Measurements from ENCODE around the gene RBPMS2. TPM values are rescaled to one million over a fixed set of nuclear protein-coding genes. Genes with fewer than 3 reads are reported as not detected.

Gene RBPMS2
- total RNA-seq, 1 experiment from 2014 or later: 0.11 TPM

DNA sequence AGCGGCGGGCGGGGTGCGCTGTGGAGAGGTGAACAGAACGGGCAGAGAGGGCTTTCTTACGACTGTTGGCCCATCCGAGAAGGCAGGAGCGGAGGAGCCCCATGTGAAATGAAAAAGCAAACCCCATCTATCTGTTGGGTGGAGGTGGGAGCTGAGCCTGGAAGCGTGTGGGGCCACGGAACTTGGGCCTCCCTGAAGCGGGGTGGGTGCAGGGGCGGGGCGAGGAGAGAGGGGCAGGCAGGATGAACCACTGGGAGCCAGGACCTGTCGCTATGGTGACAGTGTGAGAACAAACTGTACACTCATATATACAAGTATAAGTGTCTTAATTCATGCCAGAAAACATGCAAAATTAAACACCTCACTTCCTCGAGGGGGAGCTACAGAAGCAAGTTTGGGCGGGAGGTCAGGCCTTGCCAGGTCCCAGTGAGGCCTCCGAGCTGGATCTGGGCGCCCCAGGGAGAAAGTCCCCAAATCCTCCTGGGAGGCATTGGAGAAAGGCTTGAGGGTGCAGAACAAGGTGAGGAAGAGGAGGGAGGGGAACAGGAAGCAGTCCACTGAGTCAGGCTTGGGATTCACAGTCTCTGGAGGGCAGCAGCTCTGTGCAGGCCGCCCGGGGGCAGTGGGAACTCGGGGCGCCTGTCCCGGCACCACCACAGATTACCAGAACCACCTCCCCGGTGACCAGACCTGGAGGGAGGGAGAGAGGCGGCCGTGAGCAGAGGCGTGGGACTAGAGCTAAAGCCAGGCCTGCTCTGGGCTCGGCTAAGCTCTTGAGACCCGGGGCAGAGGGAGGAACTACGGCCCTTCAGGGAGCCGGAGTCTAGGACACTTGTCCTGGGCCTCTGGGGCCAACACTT lies 34.8 kb downstream of the RBPMS2 start:
- H3K4me1 ChIP-seq (replicated peaks): no peaks in the 10 kb centered on the region
- DNase-seq (ENCODE audit: low read depth in 1 of 2, low spot score in 2 of 2): no peak
- no peak overlapping the region for H3K27ac ChIP-seq
- no peak overlapping the region for H3K4me3 ChIP-seq
- no peaks in the 10 kb centered on the region for H3K9me3 ChIP-seq (replicated peaks)
- H3K27me3 ChIP-seq (replicated peaks): no peaks in the 10 kb centered on the region
- no peaks in the 10 kb centered on the region for H3K36me3 ChIP-seq

DNA sequence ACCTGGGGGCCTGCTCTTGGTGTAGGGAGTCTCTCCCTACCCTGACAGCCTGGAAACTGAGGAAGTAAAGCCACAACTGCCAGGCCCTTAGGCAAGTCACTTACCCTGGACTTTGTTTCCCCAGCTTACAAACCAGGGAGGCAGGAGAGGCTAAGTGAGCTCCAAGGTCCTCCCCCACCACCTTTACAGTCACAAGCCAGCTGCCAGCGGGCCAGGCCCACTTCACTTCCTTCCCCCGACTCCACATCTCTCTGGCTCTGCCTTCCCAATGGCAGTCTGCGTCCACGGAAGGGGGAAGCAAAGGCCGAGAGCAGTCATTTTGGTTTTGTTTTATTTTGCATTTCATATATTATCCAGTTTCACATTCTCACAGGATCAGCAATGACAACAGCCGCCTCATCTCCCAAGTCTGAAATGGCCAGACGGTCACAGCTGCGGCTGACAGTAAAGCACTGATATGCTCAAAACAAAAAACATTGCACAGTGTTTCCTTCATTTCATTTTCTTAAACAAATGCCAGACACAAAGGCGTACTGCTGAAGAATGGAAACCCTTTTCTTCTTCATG lies 35.7 kb downstream of the RBPMS2 start:
- no peaks in the 10 kb centered on the region for H3K4me1 ChIP-seq (replicated peaks)
- H3K27ac ChIP-seq: no peak overlapping the region
- no peaks in the 10 kb centered on the region for H3K36me3 ChIP-seq
- no peak for DNase-seq (ENCODE audit: low read depth in 1 of 2, low spot score in 2 of 2)
- H3K4me3 ChIP-seq: no peak overlapping the region
- H3K27me3 ChIP-seq (replicated peaks): no peaks in the 10 kb centered on the region
- H3K9me3 ChIP-seq (replicated peaks): no peaks in the 10 kb centered on the region

GRCh38 chr15:64739156-64739555 lies 36.2 kb downstream of the RBPMS2 start:
- H3K4me1 ChIP-seq (replicated peaks): no peaks in the 10 kb centered on the region
- DNase-seq (ENCODE audit: low read depth in 1 of 2, low spot score in 2 of 2): no peak
- H3K9me3 ChIP-seq (replicated peaks): no peaks in the 10 kb centered on the region
- no peak overlapping the region for H3K27ac ChIP-seq
- no peak overlapping the region for H3K4me3 ChIP-seq
- H3K27me3 ChIP-seq (replicated peaks): no peaks in the 10 kb centered on the region
- H3K36me3 ChIP-seq: no peaks in the 10 kb centered on the region

- Histone ChIP-seq H3K36me3 (no peaks in the 10 kb centered on the region), H3K4me1 (replicated peaks) (no peaks in the 10 kb centered on the region), H3K27me3 (replicated peaks) (no peaks in the 10 kb centered on the region), H3K27ac (no peak overlapping the region), H3K4me3 (no peak overlapping the region), H3K9me3 (replicated peaks) (no peaks in the 10 kb centered on the region)
- no peak for DNase-seq (ENCODE audit: low read depth in 1 of 2, low spot score in 2 of 2)
These were observed 36.9 kb downstream of the RBPMS2 start for GRCh38 chr15:64738226-64739095.

- H3K9me3 ChIP-seq (replicated peaks): no peaks in the 10 kb centered on the region
- H3K27me3 ChIP-seq (replicated peaks): no peaks in the 10 kb centered on the region
- H3K36me3 ChIP-seq: no peaks in the 10 kb centered on the region
- H3K4me1 ChIP-seq (replicated peaks): no peaks in the 10 kb centered on the region
- DNase-seq (ENCODE audit: low read depth in 1 of 2, low spot score in 2 of 2): no peak
- H3K27ac ChIP-seq: no peak overlapping the region
- H3K4me3 ChIP-seq: no peak overlapping the region
These were observed 43.1 kb downstream of the RBPMS2 start for GRCh38 chr15:64732156-64732860.

DNA sequence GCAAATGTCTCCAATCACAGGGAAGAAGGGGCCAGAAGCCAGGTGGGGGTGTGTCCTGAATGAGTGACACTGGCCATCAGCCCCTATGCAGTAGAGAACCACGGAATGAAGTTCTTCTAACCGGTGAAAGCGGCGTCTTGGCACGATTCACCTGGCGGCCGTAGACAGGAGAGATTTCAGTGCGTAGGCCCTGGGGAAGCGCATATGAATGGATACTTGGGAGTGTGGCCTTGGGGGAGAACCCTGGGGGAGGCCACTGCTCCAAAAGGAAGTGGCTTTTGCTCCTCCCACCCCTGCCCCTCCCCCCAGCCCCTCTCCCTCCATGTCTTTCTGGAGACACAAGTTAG lies 43.6 kb downstream of the RBPMS2 start:
- DNase-seq (ENCODE audit: low read depth in 1 of 2, low spot score in 2 of 2): no peak
- no peaks in the 10 kb centered on the region for H3K4me1 ChIP-seq (replicated peaks)
- no peak overlapping the region for H3K4me3 ChIP-seq
- H3K9me3 ChIP-seq (replicated peaks): no peaks in the 10 kb centered on the region
- H3K27me3 ChIP-seq (replicated peaks): no peaks in the 10 kb centered on the region
- no peak overlapping the region for H3K27ac ChIP-seq
- H3K36me3 ChIP-seq: no peaks in the 10 kb centered on the region

- Histone ChIP-seq H3K4me1 (replicated peaks) (no peaks in the 10 kb centered on the region), H3K36me3 (no peaks in the 10 kb centered on the region), H3K4me3 (no peak overlapping the region), H3K9me3 (replicated peaks) (no peaks in the 10 kb centered on the region), H3K27me3 (replicated peaks) (no peaks in the 10 kb centered on the region), H3K27ac (no peak overlapping the region)
- peak; percentile 72 to 81 for DNase-seq (ENCODE audit: low read depth in 1 of 2, low spot score in 2 of 2)
These were observed 44.2 kb downstream of the RBPMS2 start for GRCh38 chr15:64731012-64731804.

GRCh38 chr15:64730151-64730550 lies 45.2 kb downstream of the RBPMS2 start:
- no peaks in the 10 kb centered on the region for H3K9me3 ChIP-seq (replicated peaks)
- DNase-seq (ENCODE audit: low read depth in 1 of 2, low spot score in 2 of 2): no peak
- no peak overlapping the region for H3K4me3 ChIP-seq
- no peaks in the 10 kb centered on the region for H3K4me1 ChIP-seq (replicated peaks)
- no peaks in the 10 kb centered on the region for H3K36me3 ChIP-seq
- no peak overlapping the region for H3K27ac ChIP-seq
- H3K27me3 ChIP-seq (replicated peaks): no peaks in the 10 kb centered on the region

DNA sequence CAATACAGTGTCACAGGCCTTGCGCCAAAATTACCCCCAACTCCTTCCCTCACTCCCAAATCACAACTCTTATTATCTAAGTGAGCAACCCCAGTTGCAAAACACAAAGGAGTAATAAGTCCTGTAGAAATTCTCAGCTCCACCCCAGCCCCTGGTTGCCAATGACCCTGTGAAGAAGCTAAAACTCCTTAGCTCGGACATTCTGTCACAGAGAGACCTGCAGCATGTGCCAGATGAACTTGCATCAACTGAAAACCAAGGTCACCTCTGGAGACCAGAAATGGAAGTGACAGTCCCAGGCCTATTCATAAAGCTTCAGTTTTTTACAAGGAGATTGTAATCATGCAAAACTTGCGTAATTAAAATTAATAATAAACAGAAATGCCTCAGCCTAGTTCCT lies 55.2 kb downstream of the RBPMS2 start:
- no peaks in the 10 kb centered on the region for H3K9me3 ChIP-seq (replicated peaks)
- no peak for DNase-seq (ENCODE audit: low read depth in 1 of 2, low spot score in 2 of 2)
- no peak overlapping the region for H3K4me3 ChIP-seq
- H3K27ac ChIP-seq: no peak overlapping the region
- no peaks in the 10 kb centered on the region for H3K4me1 ChIP-seq (replicated peaks)
- H3K36me3 ChIP-seq: no peaks in the 10 kb centered on the region
- H3K27me3 ChIP-seq (replicated peaks): no peaks in the 10 kb centered on the region

DNA sequence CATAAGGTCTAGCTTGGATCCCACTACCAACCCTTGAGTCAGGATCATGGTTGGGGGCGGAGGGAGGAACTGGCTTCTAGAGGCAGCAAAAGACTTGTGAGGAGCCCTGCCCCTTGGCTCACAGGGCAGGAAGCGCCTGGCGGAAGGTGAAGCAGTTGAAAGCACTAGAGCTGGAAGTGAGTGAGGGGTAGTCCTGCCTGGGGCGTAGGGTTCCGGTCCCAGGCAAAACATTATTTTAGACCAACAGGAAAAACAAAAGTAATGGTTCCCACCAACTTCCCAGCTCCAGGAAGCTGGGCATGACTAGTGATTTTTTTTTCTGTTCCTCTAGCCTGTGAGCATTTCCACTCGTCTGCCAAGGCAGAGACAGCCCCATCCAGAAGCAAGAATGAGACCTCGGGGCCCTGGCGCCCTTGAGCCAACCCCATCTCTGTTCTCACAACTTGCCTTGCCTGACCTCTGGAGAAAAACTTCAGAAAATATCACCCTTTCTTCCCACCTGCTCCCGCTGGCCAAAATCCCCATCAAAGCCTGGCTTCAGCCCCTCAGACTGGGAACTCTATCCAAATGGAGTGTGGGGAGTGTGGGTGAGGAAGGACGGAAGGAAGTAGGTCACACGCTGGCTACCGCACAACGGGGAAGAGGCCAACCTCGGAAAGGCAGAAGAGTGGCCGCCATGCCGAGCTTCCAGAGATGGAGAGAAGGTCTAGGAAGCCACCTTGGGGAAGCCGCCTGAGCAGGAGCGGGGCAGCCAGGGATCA lies 57.5 kb downstream of the RBPMS2 start:
- no peak overlapping the region for H3K27ac ChIP-seq
- no peaks in the 10 kb centered on the region for H3K27me3 ChIP-seq (replicated peaks)
- H3K4me3 ChIP-seq: no peak overlapping the region
- H3K36me3 ChIP-seq: no peaks in the 10 kb centered on the region
- H3K4me1 ChIP-seq (replicated peaks): no peaks in the 10 kb centered on the region
- H3K9me3 ChIP-seq (replicated peaks): no peaks in the 10 kb centered on the region
- no peak for DNase-seq (ENCODE audit: low read depth in 1 of 2, low spot score in 2 of 2)

DNA sequence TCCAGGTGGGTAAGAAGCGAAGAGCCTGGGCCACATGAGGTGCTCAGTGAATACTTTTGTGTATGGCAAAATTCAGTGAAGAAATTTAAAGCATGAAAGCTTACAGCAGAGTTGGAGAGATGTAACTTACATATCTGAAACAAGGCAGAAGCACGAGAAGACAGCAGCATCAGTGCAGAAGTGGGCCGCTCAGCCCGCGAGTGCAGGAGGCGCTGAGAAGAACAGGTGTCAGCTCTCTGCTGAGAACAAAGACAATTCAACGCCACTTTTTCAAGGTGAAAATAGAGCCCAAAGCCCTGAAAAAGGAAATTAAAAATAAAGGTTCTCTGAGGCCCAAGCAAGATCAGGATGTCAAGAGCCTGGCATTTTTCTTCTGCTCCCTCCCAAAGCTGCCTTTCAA lies 58.3 kb downstream of the RBPMS2 start:
- no peak for DNase-seq (ENCODE audit: low read depth in 1 of 2, low spot score in 2 of 2)
- no peak overlapping the region for H3K27ac ChIP-seq

GRCh38 chr15:64716452-64716851 lies 58.9 kb downstream of the RBPMS2 start:
- H3K4me1 ChIP-seq (replicated peaks): no peaks in the 10 kb centered on the region
- no peaks in the 10 kb centered on the region for H3K36me3 ChIP-seq
- no peaks in the 10 kb centered on the region for H3K27me3 ChIP-seq (replicated peaks)
- H3K9me3 ChIP-seq (replicated peaks): no peaks in the 10 kb centered on the region
- no peak for DNase-seq (ENCODE audit: low read depth in 1 of 2, low spot score in 2 of 2)
- H3K27ac ChIP-seq: no peak overlapping the region
- H3K4me3 ChIP-seq: no peak overlapping the region

More for the DNA sequence above, 58.3 kb downstream of the RBPMS2 start:
- Histone ChIP-seq H3K9me3 (replicated peaks) (no peaks in the 10 kb centered on the region), H3K4me1 (replicated peaks) (no peaks in the 10 kb centered on the region), H3K36me3 (no peaks in the 10 kb centered on the region), H3K4me3 (no peak overlapping the region), H3K27me3 (replicated peaks) (no peaks in the 10 kb centered on the region)

All from SJSA1 (cell line).